Endodermal cell (in vitro differentiated cells): ENCODE measurements around the gene EPN2. TPM values are rescaled to one million over a fixed set of nuclear protein-coding genes. Genes with fewer than 3 reads are reported as not detected.

ENCODE experiments used
- DNase-seq: peaks from one replicate; pipeline ENCODE4 v3.0.0-alpha.2; 2017
- H3K27ac ChIP-seq: 2 replicates; pipeline ENCODE4 v1.5.1; 2013; ENCODE audit warnings: mild to moderate bottlenecking, low read depth, low read length, moderate library complexity
- H3K27me3 ChIP-seq: 2 replicates; pipeline ENCODE4 v1.6.1; 2013; ENCODE audit warnings: mild to moderate bottlenecking, low read length, moderate library complexity; ENCODE audit not compliant: insufficient read depth, control insufficient read depth, poor library complexity, severe bottlenecking
- H3K36me3 ChIP-seq: 2 replicates; pipeline ENCODE4 v1.7.0; 2013; ENCODE audit warnings: mild to moderate bottlenecking, low read length, moderate library complexity; ENCODE audit not compliant: control insufficient read depth, insufficient read depth
- H3K4me1 ChIP-seq: one replicate; pipeline ENCODE4 v1.7.0; 2013; ENCODE audit warnings: low read length; ENCODE audit not compliant: control insufficient read depth, insufficient read depth
- H3K4me3 ChIP-seq: 2 replicates; pipeline ENCODE4 v1.5.1; 2013; ENCODE audit warnings: mild to moderate bottlenecking, low read length, moderate library complexity
- H3K9ac ChIP-seq: 2 replicates; pipeline ENCODE4 v1.6.1; 2013; ENCODE audit warnings: mild to moderate bottlenecking, low read length, moderate library complexity; ENCODE audit not compliant: poor library complexity, severe bottlenecking; ENCODE audit errors: extremely low read depth
- H3K9me3 ChIP-seq: 2 replicates; pipeline ENCODE4 v1.6.1; 2013; ENCODE audit warnings: mild to moderate bottlenecking, low read length, moderate library complexity; ENCODE audit not compliant: control insufficient read depth
- H3K27ac Mint-ChIP-seq: 2 replicates; pipeline ENCODE4 v1.8.0; 2020; ENCODE audit warnings: mixed read lengths
- H3K27me3 Mint-ChIP-seq: 2 replicates; pipeline ENCODE4 v1.8.0; 2021; ENCODE audit warnings: mild to moderate bottlenecking, mixed read lengths; ENCODE audit not compliant: insufficient read depth
- H3K36me3 Mint-ChIP-seq: 2 replicates; pipeline ENCODE4 v1.8.0; 2020; ENCODE audit warnings: low read depth, mixed read lengths
- H3K4me1 Mint-ChIP-seq: 2 replicates; pipeline ENCODE4 v1.8.0; 2020; ENCODE audit warnings: mixed read lengths
- H3K4me3 Mint-ChIP-seq: 2 replicates; pipeline ENCODE4 v1.8.0; 2020; ENCODE audit warnings: mild to moderate bottlenecking, moderate library complexity, mixed read lengths
- H3K9me3 Mint-ChIP-seq: 2 replicates; pipeline ENCODE4 v1.8.0; 2020; ENCODE audit warnings: mild to moderate bottlenecking, mixed read lengths
- CTCF ChIP-seq: fragments of 200-600 bp; sonication (generic); conservative IDR thresholded peaks from 2 replicates; pipeline ENCODE4 v1.5.0; 2021; ENCODE audit warnings: antibody characterized with exemption, mild to moderate bottlenecking
- WGBS, 2 experiments: methylation state at CpG; one replicate each; pipeline versions ENCODE4 v1.1.5 to v1.1.7; 2013; ENCODE audit warnings: missing lambda C conversion rate in 2 of 2, mixed read lengths in 1 of 2; ENCODE audit not compliant: insufficient coverage in 1 of 2, insufficient read length in 1 of 2; 5-methylcytosine and 5-hydroxymethylcytosine counted together
- total RNA-seq, 2 donors: library from RNA; stranded (reverse); fragmentation: NEBNext Ultra II Directional in 1 of 2; extraction: Animal tissue kit (Norgen Biotek cat#: 25700) in 1 of 2; gene quantifications; 2 replicates in 1 of 2; 3 replicates in 1 of 2; pipeline ENCODE4 v1.2.1, GENCODE V29; 2021

Gene EPN2
- total RNA-seq, 2 donors from 2014 or later = 46.0 to 50.9 TPM

GRCh38 chr17:19244781-19245180, 7.6 kb downstream of the EPN2 start:
- Histone ChIP-seq H3K9me3 (no peaks in the 10 kb centered on the region), H3K4me3 (no peak overlapping the region), H3K36me3 (peaks cover 8% of the 10 kb centered on the region), H3K27me3 (no peaks in the 10 kb centered on the region), H3K27ac (no peak overlapping the region), H3K9ac (no peak overlapping the region), H3K4me1 (peaks cover 11% of the 10 kb centered on the region)
- DNase-seq = no peak
- Mint-ChIP-seq H3K9me3 (no peaks in the 10 kb centered on the region), H3K36me3 (peaks cover 24% of the 10 kb centered on the region), H3K4me1 (peaks cover 28% of the 10 kb centered on the region), H3K4me3 (no peak overlapping the region), H3K27me3 (no peaks in the 10 kb centered on the region), H3K27ac (no peak overlapping the region)
- WGBS, 2 experiments = 94% methylated on average over 3 of the region's 3 CpGs; no CpG with 5 or more reads in 1 of the 2 experiments
- TF ChIP-seq CTCF = no peak

GRCh38 chr17:19247473-19247872, 10.3 kb downstream of the EPN2 start:
- no peak for TF ChIP-seq CTCF
- Mint-ChIP-seq H3K4me3 (no peak overlapping the region), H3K4me1 (peaks cover 24% of the 10 kb centered on the region), H3K36me3 (peaks cover 16% of the 10 kb centered on the region), H3K27ac (peak overlapping the region; percentile 71), H3K9me3 (no peaks in the 10 kb centered on the region), H3K27me3 (no peaks in the 10 kb centered on the region)
- 77 to 83% methylated on average over 2 to 3 of the region's 3 CpGs for WGBS, 2 experiments
- no peaks in the 10 kb centered on the region for H3K27me3 ChIP-seq
- peaks cover under 1% of the 10 kb centered on the region for H3K9me3 ChIP-seq
- H3K9ac ChIP-seq = no peak overlapping the region
- H3K4me1 ChIP-seq = peaks cover 11% of the 10 kb centered on the region
- no peak overlapping the region for H3K27ac ChIP-seq
- no peak for DNase-seq
- peaks cover 4% of the 10 kb centered on the region for H3K36me3 ChIP-seq
- H3K4me3 ChIP-seq = no peak overlapping the region

GRCh38 chr17:19248151-19248927, 11.2 kb downstream of the EPN2 start:
- 69 to 78% methylated on average over 3 to 4 of the region's 4 CpGs for WGBS, 2 experiments
- Histone ChIP-seq H3K27me3 (no peaks in the 10 kb centered on the region), H3K36me3 (peaks cover 8% of the 10 kb centered on the region), H3K9me3 (peaks cover 9% of the 10 kb centered on the region), H3K9ac (no peak overlapping the region), H3K4me3 (no peak overlapping the region), H3K27ac (no peak overlapping the region), H3K4me1 (peaks cover 11% of the 10 kb centered on the region)
- Mint-ChIP-seq H3K27ac (peak overlapping the region; percentile 71), H3K27me3 (no peaks in the 10 kb centered on the region), H3K4me3 (no peak overlapping the region), H3K36me3 (peaks cover 23% of the 10 kb centered on the region), H3K9me3 (peaks cover 3% of the 10 kb centered on the region), H3K4me1 (peaks cover 21% of the 10 kb centered on the region)
- no peak for TF ChIP-seq CTCF
- no peak for DNase-seq
